ENCODE results near the gene ITGAL. TPM values are rescaled to one million over a fixed set of nuclear protein-coding genes. Genes with fewer than 3 reads are reported as not detected.

Gene ITGAL
- total and polyA plus RNA-seq, 2 donors (not counting 3 experiments of a cell fraction or from before 2014, with no cell fraction given): not detected

- H3K4me2 ChIP-seq (ENCODE audit: insufficient read depth, low read length): peak overlapping the region; percentile 78
- dilution Hi-C loops (cut with MboI; ENCODE audit: extremely low pct_ligation_motif_present, low sequenced_read_pairs) (no loop called here), intact Hi-C loops (cut with micrococcal nuclease) (loop anchor here (1.0 to 2.0 kb wide), 2 partner anchors 23 to 90 kb away; partner anchors contain the start of genes SEPHS2 and ZNF764)
- H3K9me3 ChIP-seq (replicated peaks; ENCODE audit: control insufficient read depth, insufficient read depth, low read length): no peaks in the 10 kb centered on the region
- peak overlapping the region; percentile 98 for H2AFZ ChIP-seq (ENCODE audit: low read depth, low read length)
- no peaks in the 10 kb centered on the region for H3K9me1 ChIP-seq (replicated peaks; ENCODE audit: control insufficient read depth, extremely low read depth, insufficient read depth, low read length)
- H4K20me1 ChIP-seq (replicated peaks; ENCODE audit: control insufficient read depth, extremely low read depth, insufficient read depth, low read length): no peaks in the 10 kb centered on the region
- POLR2A ChIA-PET: interaction anchor here (0.7 to 1.8 kb wide), 2 partner anchors 23 to 484 kb away, joined by 3 to 13 read pairs; partner anchors contain the start of gene ZNF764
- TSS peak; percentile 92 for BruUV-seq (replicated peaks)
- H3K27ac ChIP-seq (ENCODE audit: insufficient read depth, low read depth, low read length): peak overlapping the region; percentile 76
- CTCF ChIA-PET: interaction anchor here (0.6 to 2.8 kb wide), 31 partner anchors 8 to 159 kb away, joined by 3 to 30 read pairs (median 4); partner anchors contain the start of genes DCTPP1, ZNF688, ZNF689 and ZNF764
- H3K79me2 ChIP-seq (ENCODE audit: control insufficient read depth, insufficient read depth, low read length): peaks cover 2% of the 10 kb centered on the region
- FAIRE-seq (no peak), DNase-seq (ENCODE audit: low read depth, low spot score) (no peak)
- H3K9ac ChIP-seq (replicated peaks; ENCODE audit: extremely low read depth, insufficient read depth, low read length): peak overlapping the region; percentile 90
- peaks cover 14% of the 10 kb centered on the region for H3K4me1 ChIP-seq (ENCODE audit: control insufficient read depth, extremely low read depth, insufficient read depth, low read length)
- peaks cover 0 to 2% of the 10 kb centered on the region in 2 experiments for H3K36me3 ChIP-seq (ENCODE audit: control insufficient read depth in 2 of 2, extremely low read depth in 1 of 2, insufficient read depth in 2 of 2, low read length in 2 of 2)
- H3K4me3 ChIP-seq (replicated peaks in 1 of 3; ENCODE audit: insufficient read depth in 1 of 3, low read depth in 1 of 3, low read length in 3 of 3): peak overlapping the region; percentile 62 to 76 (median 67)
- TF ChIP-seq GATA2 (IDR thresholded peaks at IDR 0.05; ENCODE audit: insufficient read depth, insufficient read length, low read depth, low read length): no peak
- TF ChIP-seq FOS (IDR thresholded peaks at IDR 0.05; ENCODE audit: borderline replicate concordance, insufficient read depth, low read length): no peak
- TF ChIP-seq CTCF (IDR thresholded peaks at IDR 0.05; ENCODE audit: extremely low read depth in 1 of 2, insufficient read depth in 1 of 2, low read depth in 1 of 2, low read length in 2 of 2): no peak
- TF ChIP-seq JUN (IDR thresholded peaks at IDR 0.05; ENCODE audit: borderline replicate concordance, insufficient read depth, insufficient read length, low read depth): no peak
- TF ChIP-seq POLR2AphosphoS5 (IDR thresholded peaks at IDR 0.05; ENCODE audit: insufficient read depth, low read depth, low read length): no peak
- TF ChIP-seq MAX (IDR thresholded peaks at IDR 0.05; ENCODE audit: insufficient read depth, insufficient read length): no peak
- no peak for TF ChIP-seq POLR2A (IDR thresholded peaks at IDR 0.05; ENCODE audit: low read depth, low read length)
- no peak for TF ChIP-seq MYC (IDR thresholded peaks at IDR 0.05; ENCODE audit: low read depth, low read length)
- TF ChIP-seq EZH2 (IDR thresholded peaks at IDR 0.05; ENCODE audit: borderline replicate concordance, low read depth, low read length, severe bottlenecking): no peak
- no peaks in the 10 kb centered on the region for H3K27me3 ChIP-seq (ENCODE audit: control insufficient read depth in 2 of 2, insufficient read depth in 2 of 2, low read length in 2 of 2)
Observed at GRCh38 chr16:30535106-30535776, 62.7 kb downstream of the ITGAL start.

All from endothelial cell of umbilical vein (primary cell).